SU-DHL-6 (cell line): ENCODE results near the gene AVPR2.

Experiments
- H2AFZ ChIP-seq: fragments of 200-600 bp; sonication (generic); 2 replicates; pipeline ENCODE4 v1.6.1; 2014; ENCODE audit warnings: low read depth, mild to moderate bottlenecking, moderate library complexity, mixed read lengths, antibody characterized with exemption, low read length; ENCODE audit not compliant: severe bottlenecking
- H3F3A ChIP-seq: fragments of 200-600 bp; shearing (Covaris generic); 2 replicates; pipeline ENCODE4 v1.6.0; 2016; ENCODE audit warnings: antibody characterized with exemption, mild to moderate bottlenecking; ENCODE audit not compliant: insufficient read depth
- H3K27ac ChIP-seq: fragments of 200-600 bp; sonication (generic); 2 replicates; pipeline ENCODE4 v1.5.1; 2016; ENCODE audit warnings: low read depth, mild to moderate bottlenecking, low read length, moderate library complexity, mixed read lengths
- H3K27me3 ChIP-seq: fragments of 200-600 bp; sonication (generic), shearing (Covaris generic); 2 replicates; pipeline ENCODE4 v1.6.0; 2014; ENCODE audit warnings: mild to moderate bottlenecking, low read length
- H3K36me3 ChIP-seq: fragments of 200-600 bp; sonication (generic); 2 replicates; pipeline ENCODE4 v1.6.1; 2014; ENCODE audit warnings: mild to moderate bottlenecking, low read length, mixed read lengths
- H3K4me2 ChIP-seq: fragments of 300-600, 200-600 bp; shearing (Covaris generic), sonication (generic); 2 replicates; pipeline ENCODE4 v1.6.0; 2014; ENCODE audit warnings: low read length, low read depth, mild to moderate bottlenecking; ENCODE audit not compliant: poor library complexity, severe bottlenecking
- H3K4me3 ChIP-seq: fragments of 200-600 bp; sonication (generic); 2 replicates; pipeline ENCODE4 v1.5.1; 2014; ENCODE audit warnings: antibody characterized with exemption, low read length, mild to moderate bottlenecking, mixed read lengths; ENCODE audit not compliant: insufficient read depth, poor library complexity, severe bottlenecking
- H3K79me2 ChIP-seq: fragments of 200-600 bp; sonication (generic); 2 replicates; pipeline ENCODE4 v1.6.1; 2014; ENCODE audit warnings: mild to moderate bottlenecking, low read length, moderate library complexity; ENCODE audit not compliant: insufficient read depth
- H3K9ac ChIP-seq: fragments of 200-600 bp; sonication (generic); 2 replicates; pipeline ENCODE4 v1.7.0; 2014; ENCODE audit warnings: mild to moderate bottlenecking, low read length
- H3K9me2 ChIP-seq: fragments of 200-600 bp; sonication (generic); replicated peaks from 2 replicates; pipeline ENCODE4 v1.6.1; 2014; ENCODE audit warnings: low read length; ENCODE audit not compliant: insufficient read depth
- H3K9me3 ChIP-seq: fragments of 200-600 bp; sonication (generic); 2 replicates; pipeline ENCODE4 v1.6.1; 2014; ENCODE audit warnings: low read length, mixed read lengths; ENCODE audit not compliant: insufficient read depth
- H4K20me1 ChIP-seq: fragments of 200-600 bp; sonication (generic); 2 replicates; pipeline ENCODE4 v1.6.1; 2014; ENCODE audit warnings: low read depth, mild to moderate bottlenecking, antibody characterized with exemption, low read length, moderate library complexity, mixed read lengths
- CTCF ChIP-seq: fragments of 200-600 bp; sonication (generic); IDR thresholded peaks from one replicate; pipeline ENCODE4 v1.5.1; 2017; ENCODE audit warnings: antibody characterized with exemption, mild to moderate bottlenecking, low read length, moderate library complexity; ENCODE audit not compliant: insufficient read depth, poor library complexity, severe bottlenecking
- EZH2phosphoT487 ChIP-seq: fragments of 200-600 bp; sonication (generic), shearing (Covaris generic); conservative IDR thresholded peaks from 2 replicates; pipeline ENCODE4 v1.6.1; 2018; ENCODE audit warnings: mild to moderate bottlenecking, antibody characterized with exemption, low read length, moderate library complexity, mixed read lengths

The AVPR2 gene

GRCh38 chrX:153909980-153910360, 5.5 kb downstream of the AVPR2 start:
- TF ChIP-seq CTCF: no peak
- TF ChIP-seq EZH2phosphoT487: no peak
- Histone ChIP-seq H2AFZ (no peak overlapping the region), H3K36me3 (no peaks in the 10 kb centered on the region), H3K79me2 (no peaks in the 10 kb centered on the region), H3K27ac (no peak overlapping the region), H3K9me2 (no peaks in the 10 kb centered on the region), H3K4me3 (no peak overlapping the region), H3K27me3 (no peaks in the 10 kb centered on the region), H3K9me3 (no peaks in the 10 kb centered on the region), H4K20me1 (no peaks in the 10 kb centered on the region), H3K9ac (no peak overlapping the region), H3K4me2 (no peak overlapping the region), H3F3A (no peaks in the 10 kb centered on the region)

GRCh38 chrX:153910446-153910845, 6.0 kb downstream of the AVPR2 start:
- no peaks in the 10 kb centered on the region for H3K79me2 ChIP-seq
- no peaks in the 10 kb centered on the region for H3K9me3 ChIP-seq
- H3K4me3 ChIP-seq: no peak overlapping the region
- TF ChIP-seq CTCF: no peak
- no peak for TF ChIP-seq EZH2phosphoT487
- no peaks in the 10 kb centered on the region for H3K9me2 ChIP-seq
- no peaks in the 10 kb centered on the region for H4K20me1 ChIP-seq
- H3K27me3 ChIP-seq: no peaks in the 10 kb centered on the region
- no peak overlapping the region for H2AFZ ChIP-seq
- H3K9ac ChIP-seq: no peak overlapping the region
- no peaks in the 10 kb centered on the region for H3K36me3 ChIP-seq
- H3K27ac ChIP-seq: no peak overlapping the region
- H3K4me2 ChIP-seq: no peak overlapping the region
- H3F3A ChIP-seq: no peaks in the 10 kb centered on the region

- Histone ChIP-seq H3K9ac (no peak overlapping the region), H4K20me1 (no peaks in the 10 kb centered on the region), H3K79me2 (no peaks in the 10 kb centered on the region), H3K4me3 (no peak overlapping the region), H2AFZ (no peak overlapping the region), H3K9me2 (no peaks in the 10 kb centered on the region), H3K4me2 (no peak overlapping the region), H3K27ac (no peak overlapping the region), H3K9me3 (no peaks in the 10 kb centered on the region), H3K27me3 (no peaks in the 10 kb centered on the region), H3K36me3 (no peaks in the 10 kb centered on the region), H3F3A (no peaks in the 10 kb centered on the region)
- TF ChIP-seq EZH2phosphoT487 (no peak), CTCF (no peak)
Measured at GRCh38 chrX:153911798-153912197, 7.3 kb downstream of the AVPR2 start.

GRCh38 chrX:153913211-153913610, 8.7 kb downstream of the AVPR2 start:
- no peaks in the 10 kb centered on the region for H4K20me1 ChIP-seq
- H3K9me2 ChIP-seq: no peaks in the 10 kb centered on the region
- H3K27me3 ChIP-seq: no peaks in the 10 kb centered on the region
- H3K79me2 ChIP-seq: no peaks in the 10 kb centered on the region
- TF ChIP-seq EZH2phosphoT487: no peak
- no peak for TF ChIP-seq CTCF
- no peaks in the 10 kb centered on the region for H3K9me3 ChIP-seq
- no peak overlapping the region for H3K27ac ChIP-seq
- no peak overlapping the region for H3K4me2 ChIP-seq
- no peak overlapping the region for H2AFZ ChIP-seq
- no peaks in the 10 kb centered on the region for H3K36me3 ChIP-seq
- H3F3A ChIP-seq: no peaks in the 10 kb centered on the region
- no peak overlapping the region for H3K9ac ChIP-seq
- no peak overlapping the region for H3K4me3 ChIP-seq
